ENCODE measurements around the gene GRIN2A. TPM values are rescaled to one million over a fixed set of nuclear protein-coding genes. Genes with fewer than 3 reads are reported as not detected.
"Not testable (repeated sequence)": the region's sequence is repeated elsewhere in the genome, so short reads cannot be mapped to it uniquely, and the experiment has no call there.

GRIN2A gene
- total RNA-seq, 4 donors from 2014 or later = 0.19 to 0.56 (median 0.35) TPM

DNA sequence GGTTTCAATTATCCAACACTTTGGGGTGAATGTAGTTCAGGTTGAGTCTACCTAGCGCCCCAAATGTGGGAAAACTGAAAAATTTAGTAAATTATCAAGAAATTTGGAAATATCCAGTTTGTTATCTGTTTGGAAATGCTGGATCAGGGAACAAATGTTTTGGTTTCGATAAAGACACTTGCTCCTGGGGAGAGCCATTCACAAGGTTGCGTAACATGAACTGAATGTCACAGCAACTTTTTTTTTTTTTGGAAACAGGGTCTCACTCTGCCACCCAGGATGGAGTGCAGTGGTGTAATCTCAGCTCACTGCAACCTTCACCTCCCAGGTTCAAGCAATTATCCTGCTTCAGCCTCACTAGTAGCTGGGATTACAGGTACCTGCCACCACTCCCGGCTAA is 286.4 kb downstream of the GRIN2A start:
- no peak overlapping the region for H3K4me3 ChIP-seq
- H3K9me3 ChIP-seq = no peaks in the 10 kb centered on the region
- DNase-seq = no peak
- no peaks in the 10 kb centered on the region for H3K4me1 ChIP-seq
- intact Hi-C loops (cut with DNase I) = no loop called here
- TF ChIP-seq, protein P1, sequence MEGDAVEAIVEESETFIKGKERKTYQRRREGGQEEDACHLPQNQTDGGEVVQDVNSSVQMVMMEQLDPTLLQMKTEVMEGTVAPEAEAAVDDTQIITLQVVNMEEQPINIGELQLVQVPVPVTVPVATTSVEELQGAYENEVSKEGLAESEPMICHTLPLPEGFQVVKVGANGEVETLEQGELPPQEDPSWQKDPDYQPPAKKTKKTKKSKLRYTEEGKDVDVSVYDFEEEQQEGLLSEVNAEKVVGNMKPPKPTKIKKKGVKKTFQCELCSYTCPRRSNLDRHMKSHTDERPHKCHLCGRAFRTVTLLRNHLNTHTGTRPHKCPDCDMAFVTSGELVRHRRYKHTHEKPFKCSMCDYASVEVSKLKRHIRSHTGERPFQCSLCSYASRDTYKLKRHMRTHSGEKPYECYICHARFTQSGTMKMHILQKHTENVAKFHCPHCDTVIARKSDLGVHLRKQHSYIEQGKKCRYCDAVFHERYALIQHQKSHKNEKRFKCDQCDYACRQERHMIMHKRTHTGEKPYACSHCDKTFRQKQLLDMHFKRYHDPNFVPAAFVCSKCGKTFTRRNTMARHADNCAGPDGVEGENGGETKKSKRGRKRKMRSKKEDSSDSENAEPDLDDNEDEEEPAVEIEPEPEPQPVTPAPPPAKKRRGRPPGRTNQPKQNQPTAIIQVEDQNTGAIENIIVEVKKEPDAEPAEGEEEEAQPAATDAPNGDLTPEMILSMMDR (IDR thresholded peaks at IDR 0.05) = no peak
- no peak for TF ChIP-seq POLR2A (IDR thresholded peaks at IDR 0.05)
- no peaks in the 10 kb centered on the region for H3K27me3 ChIP-seq
- WGBS, 2 donors = 51 to 82% methylated on average over 4 of the region's 4 CpGs
- no peaks in the 10 kb centered on the region for H3K36me3 ChIP-seq
- H3K27ac ChIP-seq = no peak overlapping the region

DNA sequence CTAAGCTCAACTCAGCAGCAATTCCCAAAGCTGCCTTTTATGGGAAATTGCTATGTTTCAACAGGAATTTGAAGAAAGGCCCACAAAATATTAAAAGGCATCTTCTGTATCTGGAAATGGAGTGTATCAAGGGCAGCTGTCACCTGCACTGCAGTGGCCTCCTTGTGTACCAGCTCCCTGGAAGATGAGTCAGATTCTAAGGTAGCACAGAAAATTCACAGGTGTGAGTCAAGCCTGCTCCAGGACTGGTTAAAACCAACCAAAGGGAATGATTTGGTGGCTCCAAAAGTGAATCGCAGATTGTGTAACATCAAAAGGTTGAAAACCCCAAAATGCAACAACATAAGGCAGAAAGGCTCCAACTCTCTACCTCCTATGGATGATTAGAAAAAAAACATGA is 296.4 kb downstream of the GRIN2A start:
- no peak overlapping the region for H3K4me3 ChIP-seq
- WGBS, 2 donors = 69 to 93% methylated on average over 1 of the region's 1 CpG

DNA sequence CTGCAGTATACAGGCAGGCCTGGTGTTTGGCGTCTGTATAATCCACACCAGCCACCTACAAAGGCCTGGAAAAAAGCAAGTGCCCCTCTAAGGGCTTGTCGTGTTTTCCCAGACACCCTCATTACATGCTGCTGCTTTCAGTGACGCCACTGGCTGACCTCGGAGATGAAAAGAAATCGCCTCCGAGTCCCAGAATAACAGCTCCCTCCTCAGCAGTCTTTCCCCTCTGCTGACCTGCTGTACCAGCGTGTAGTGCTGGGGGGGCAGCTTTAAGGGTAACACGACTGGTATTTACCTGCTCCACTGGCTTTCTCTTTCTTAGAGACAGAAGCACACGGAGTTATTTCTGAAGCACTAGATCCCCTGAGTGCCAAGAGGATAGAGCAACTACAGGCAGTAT is 296.8 kb downstream of the GRIN2A start:
- H3K9me3 ChIP-seq = no peaks in the 10 kb centered on the region
- intact Hi-C loops (cut with DNase I) = no loop called here
- H3K4me1 ChIP-seq = no peaks in the 10 kb centered on the region
- TF ChIP-seq, protein P1 (IDR thresholded peaks at IDR 0.05) = no peak
- no peak for TF ChIP-seq POLR2A (IDR thresholded peaks at IDR 0.05)
- no peaks in the 10 kb centered on the region for H3K27me3 ChIP-seq
- H3K36me3 ChIP-seq = no peaks in the 10 kb centered on the region
- H3K27ac ChIP-seq = no peak overlapping the region
- 40 to 41% methylated on average over 6 to 9 of the region's 9 CpGs for WGBS, 2 donors
- no peak overlapping the region for H3K4me3 ChIP-seq
- DNase-seq = no peak

More for the DNA sequence above, 296.4 kb downstream of the GRIN2A start:
- no peaks in the 10 kb centered on the region for H3K4me1 ChIP-seq
- no peaks in the 10 kb centered on the region for H3K36me3 ChIP-seq
- intact Hi-C loops (cut with DNase I) = no loop called here
- H3K27ac ChIP-seq = no peak overlapping the region
- no peaks in the 10 kb centered on the region for H3K27me3 ChIP-seq
- DNase-seq = no peak
- TF ChIP-seq, protein P1 (IDR thresholded peaks at IDR 0.05) = no peak
- no peak for TF ChIP-seq POLR2A (IDR thresholded peaks at IDR 0.05)
- no peaks in the 10 kb centered on the region for H3K9me3 ChIP-seq

DNA sequence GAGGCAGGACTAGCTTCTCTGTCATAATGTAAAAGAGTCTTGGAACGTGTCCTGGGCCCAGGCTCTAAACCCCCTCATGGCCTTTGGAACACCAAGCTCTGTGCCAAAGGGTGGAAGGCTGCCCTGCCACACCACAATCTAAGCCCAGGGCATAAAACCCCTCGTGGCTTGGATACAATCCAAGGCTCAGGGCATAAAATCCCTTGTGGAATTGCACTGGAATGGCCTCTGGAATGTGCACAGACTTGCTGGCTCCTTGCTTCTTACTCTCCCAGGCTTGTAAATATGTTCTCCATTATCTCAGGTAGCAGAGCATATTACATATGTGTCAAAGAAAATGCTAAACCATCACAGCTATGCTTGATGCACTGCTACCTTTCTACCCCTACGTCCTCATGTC is 306.2 kb downstream of the GRIN2A start:
- H3K36me3 ChIP-seq; DNase-seq; H3K4me1 ChIP-seq; intact Hi-C loops (cut with DNase I); H3K27me3 ChIP-seq; H3K9me3 ChIP-seq; H3K27ac ChIP-seq; H3K4me3 ChIP-seq: not testable (repeated sequence)
- WGBS, 2 donors = 0 to 41% methylated on average over 1 to 3 of the region's 3 CpGs

DNA sequence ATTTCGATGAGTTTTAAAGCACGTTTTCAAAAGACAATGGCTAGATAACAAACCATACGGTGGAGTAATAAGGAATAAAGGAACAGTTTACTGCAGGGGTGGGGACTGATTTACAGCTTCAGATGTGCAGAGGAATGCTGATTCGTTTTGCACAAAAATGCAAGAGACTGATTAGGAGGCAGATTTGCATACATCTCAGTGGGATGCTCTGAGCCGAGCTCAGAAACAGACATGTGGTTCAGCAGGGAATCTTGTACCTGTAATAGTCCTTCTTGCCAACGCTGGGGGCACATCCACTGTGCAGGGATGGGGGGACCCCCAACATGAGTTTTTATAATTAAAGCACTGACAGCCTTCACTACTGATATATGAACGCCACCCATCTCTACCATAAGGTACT is 308.0 kb downstream of the GRIN2A start:
- intact Hi-C loops (cut with DNase I) = no loop called here
- no peak overlapping the region for H3K4me3 ChIP-seq
- no peak for TF ChIP-seq POLR2A (IDR thresholded peaks at IDR 0.05)
- TF ChIP-seq, protein P1 (IDR thresholded peaks at IDR 0.05) = no peak

DNA sequence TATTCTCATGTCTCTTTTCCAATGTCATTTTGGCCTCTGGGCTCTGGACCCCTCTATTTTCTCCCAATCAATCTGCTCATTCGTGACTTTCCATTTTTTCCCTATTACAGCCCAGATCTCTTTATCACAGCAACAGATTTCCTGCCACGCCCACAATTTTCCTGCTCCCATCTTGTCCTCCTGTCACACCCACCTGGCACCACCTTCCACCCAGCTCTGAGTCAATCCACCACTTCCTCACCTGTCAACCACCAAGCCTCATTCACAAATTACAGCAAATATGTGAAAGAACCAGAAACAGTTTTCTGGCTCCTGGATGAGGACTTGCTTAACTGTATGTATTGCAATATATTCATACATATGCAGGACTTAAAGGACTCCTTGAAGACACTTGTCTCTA is 311.3 kb downstream of the GRIN2A start:
- no peak for DNase-seq
- H3K4me3 ChIP-seq = no peak overlapping the region
- H3K9me3 ChIP-seq = no peaks in the 10 kb centered on the region
- no peaks in the 10 kb centered on the region for H3K27me3 ChIP-seq
- TF ChIP-seq POLR2A (IDR thresholded peaks at IDR 0.05) = no peak
- TF ChIP-seq, protein P1 (IDR thresholded peaks at IDR 0.05) = no peak
- no peaks in the 10 kb centered on the region for H3K36me3 ChIP-seq
- H3K27ac ChIP-seq = no peak overlapping the region
- intact Hi-C loops (cut with DNase I) = no loop called here
- no peaks in the 10 kb centered on the region for H3K4me1 ChIP-seq
- 63 to 64% methylated on average over 2 of the region's 2 CpGs for WGBS, 2 donors

More for the DNA sequence above, 308.0 kb downstream of the GRIN2A start:
- H3K27me3 ChIP-seq = no peaks in the 10 kb centered on the region
- no peaks in the 10 kb centered on the region for H3K36me3 ChIP-seq
- no peaks in the 10 kb centered on the region for H3K4me1 ChIP-seq
- WGBS, 2 donors = 59 to 69% methylated on average over 7 of the region's 7 CpGs
- no peaks in the 10 kb centered on the region for H3K9me3 ChIP-seq
- no peak overlapping the region for H3K27ac ChIP-seq
- no peak for DNase-seq
